Stimulated activated CD4-positive, alpha-beta T cell treated with anti-CD3 and anti-CD28 coated beads, Interleukin-1b, Interleukin-23, amount 100 ng/mL, for 1 hour (primary cell): Measurements from ENCODE around the gene IL23R.
A peak's percentile ranks its signal among the peaks of the same experiment; 100 is the strongest.

Experiments used
- DNase-seq, 2 donors: peaks; one replicate each; pipeline ENCODE4 v3.0.0-alpha.2; 2020; ENCODE audit warnings: low read depth in 2 of 2

Gene IL23R

GRCh38 chr1:67300561-67300960, 134.3 kb downstream of the IL23R start:
- no peak for DNase-seq

DNA sequence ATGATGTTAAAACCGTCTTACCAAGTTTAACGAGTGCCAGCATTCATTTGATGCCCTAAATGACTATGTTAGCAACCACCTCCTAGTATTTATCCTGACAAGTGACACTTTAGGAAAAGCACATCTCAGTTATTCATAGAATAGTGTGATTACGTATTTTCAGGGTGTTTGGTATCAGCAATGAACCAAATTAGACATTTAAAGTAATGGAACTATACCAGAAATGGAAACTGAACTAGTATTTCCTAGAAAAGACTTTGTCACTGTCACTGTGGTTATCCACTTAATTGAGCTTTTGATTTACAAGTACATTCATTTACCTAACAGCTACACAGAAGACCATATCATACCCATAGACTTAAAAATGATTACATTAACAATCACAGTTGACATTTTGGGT, 137.8 kb downstream of the IL23R start:
- no peak for DNase-seq

DNA sequence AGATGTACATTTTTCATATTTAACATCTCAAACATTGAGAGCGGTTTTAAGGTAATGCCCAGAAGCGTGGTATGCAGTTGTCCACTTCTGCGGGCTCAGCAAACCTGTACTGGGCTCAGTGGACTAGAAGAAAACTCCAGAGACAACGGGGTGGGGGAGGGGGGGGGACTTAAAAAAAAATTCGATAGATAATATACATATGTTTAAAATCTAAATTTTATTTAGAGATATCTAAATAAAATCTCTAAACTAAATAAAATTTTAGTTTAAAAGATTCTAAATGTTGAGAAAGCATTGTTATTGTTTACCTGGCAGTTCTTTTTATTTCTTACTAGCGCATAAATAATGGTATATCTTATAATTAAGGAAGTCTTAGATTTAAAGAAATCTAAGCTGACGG, 140.3 kb downstream of the IL23R start:
- DNase-seq: no peak

DNA sequence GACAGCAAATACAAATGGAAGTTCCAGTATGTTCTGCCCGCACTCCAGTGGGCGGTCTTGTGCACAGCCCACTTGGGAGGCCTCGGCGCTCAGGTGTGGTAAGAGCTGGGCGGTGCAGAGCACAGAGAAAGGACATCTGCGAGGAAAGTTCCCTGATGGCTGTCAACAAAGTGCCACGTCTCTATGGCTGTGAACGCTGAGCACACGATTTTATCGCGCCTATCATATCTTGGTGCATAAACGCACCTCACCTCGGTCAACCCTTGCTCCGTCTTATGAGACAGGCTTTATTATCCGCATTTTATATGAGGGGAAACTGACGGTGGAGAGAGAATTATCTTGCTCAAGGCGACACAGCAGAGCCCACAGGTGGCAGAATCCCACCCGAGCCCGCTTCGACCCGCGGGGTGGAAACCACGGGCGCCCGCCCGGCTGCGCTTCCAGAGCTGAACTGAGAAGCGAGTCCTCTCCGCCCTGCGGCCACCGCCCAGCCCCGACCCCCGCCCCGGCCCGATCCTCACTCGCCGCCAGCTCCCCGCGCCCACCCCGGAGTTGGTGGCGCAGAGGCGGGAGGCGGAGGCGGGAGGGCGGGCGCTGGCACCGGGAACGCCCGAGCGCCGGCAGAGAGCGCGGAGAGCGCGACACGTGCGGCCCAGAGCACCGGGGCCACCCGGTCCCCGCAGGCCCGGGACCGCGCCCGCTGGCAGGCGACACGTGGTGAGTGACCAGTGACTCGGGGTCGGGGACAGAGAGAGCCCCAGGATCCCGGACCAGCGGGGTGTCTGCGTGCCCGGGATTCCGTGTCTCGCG, 141.2 kb downstream of the IL23R start, which contains the start of gene IL12RB2:
TSS of gene IL12RB2 (plus strand) at position 623 of the 810 bp plus-strand sequence. CDS start 12,496 bp downstream, outside the sequence.
- peak in 1 of 2 donors; percentile 15 for DNase-seq

GRCh38 chr1:67308136-67308535, 141.9 kb downstream of the IL23R start:
- DNase-seq: no peak
